GM12864 (cell line): ENCODE data around the gene SIX6.
"Not testable (repeated sequence)": the region's sequence is repeated elsewhere in the genome, so short reads cannot be mapped to it uniquely, and the experiment has no call there.

Experiments
- DNase-seq: peaks from one replicate; pipeline ENCODE4 v3.0.0-alpha.2; 2011; ENCODE audit warnings: low read depth
- H3K4me3 ChIP-seq: 2 replicates; pipeline ENCODE4 v1.5.1; 2011; ENCODE audit warnings: mild to moderate bottlenecking, low read depth, low read length, control low read depth
- CTCF ChIP-seq: IDR thresholded peaks from 2 replicates; pipeline ENCODE4 v1.5.1; 2011; ENCODE audit warnings: low read depth, mild to moderate bottlenecking, moderate library complexity, low read length, control low read depth, inconsistent platforms; ENCODE audit errors: missing control alignments

SIX6 gene

DNA sequence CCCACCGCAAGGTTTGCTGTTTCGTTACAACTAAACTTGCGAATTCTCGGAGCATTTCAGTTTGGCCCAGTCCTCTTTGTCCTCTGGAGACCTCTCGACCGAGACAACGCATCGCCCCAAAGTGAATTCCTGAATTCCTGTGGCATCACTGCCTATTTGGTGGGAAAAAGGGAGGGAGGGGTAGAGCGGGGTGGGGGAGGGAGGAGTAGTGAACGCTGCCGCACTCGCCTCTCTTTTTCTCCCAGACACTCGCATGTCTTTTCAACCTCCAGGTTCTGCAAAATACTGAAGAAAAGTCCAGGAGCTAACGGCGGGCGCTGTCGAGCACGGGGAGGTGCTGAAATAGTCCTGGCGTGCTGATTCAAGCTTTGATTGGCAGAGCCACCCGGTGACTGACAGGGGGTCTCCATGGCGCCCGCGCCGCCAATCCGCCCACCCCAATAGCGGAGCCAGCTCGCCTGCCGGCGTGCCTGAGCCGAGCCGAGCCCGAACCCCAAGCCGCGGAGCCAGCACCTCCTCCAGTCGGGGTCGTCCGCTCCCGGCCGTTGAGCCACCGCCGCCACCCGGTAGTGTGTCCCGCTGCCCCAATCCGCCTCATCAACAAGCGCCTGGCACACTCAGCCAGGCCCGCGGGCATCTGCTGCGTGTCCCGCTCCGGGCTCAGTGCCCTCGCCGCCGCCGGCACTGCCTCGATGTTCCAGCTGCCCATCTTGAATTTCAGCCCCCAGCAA lies at the start of gene SIX6:
SIX6 (plus strand) TSS at position 440 of the 731 bp plus-strand sequence; CDS start at position 693, 253 bp downstream.
- TF ChIP-seq CTCF: no peak
- H3K4me3 ChIP-seq: no peak within 1 kb of the TSS
- DNase-seq: no peak

DNA sequence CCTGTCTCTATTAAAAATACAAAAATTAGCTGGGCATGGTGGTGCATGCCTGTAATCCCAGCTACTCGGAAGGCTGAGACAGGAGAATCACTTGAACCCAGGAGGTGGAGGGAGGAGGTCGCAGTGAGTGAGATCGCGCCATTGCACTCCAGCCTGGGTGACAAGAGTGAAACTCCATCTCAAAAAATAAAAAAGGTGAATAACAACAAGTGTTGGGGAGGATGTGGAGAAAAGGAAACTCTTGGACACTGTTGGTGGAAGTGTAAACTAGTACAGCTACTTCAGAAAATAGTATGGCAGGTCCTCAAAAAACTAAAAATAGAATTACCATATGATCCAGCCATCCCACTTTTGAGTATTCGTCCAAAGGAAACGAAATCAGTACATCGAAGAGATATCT lies 28.7 kb upstream of the SIX6 start:
- not testable (repeated sequence) for H3K4me3 ChIP-seq, DNase-seq

DNA sequence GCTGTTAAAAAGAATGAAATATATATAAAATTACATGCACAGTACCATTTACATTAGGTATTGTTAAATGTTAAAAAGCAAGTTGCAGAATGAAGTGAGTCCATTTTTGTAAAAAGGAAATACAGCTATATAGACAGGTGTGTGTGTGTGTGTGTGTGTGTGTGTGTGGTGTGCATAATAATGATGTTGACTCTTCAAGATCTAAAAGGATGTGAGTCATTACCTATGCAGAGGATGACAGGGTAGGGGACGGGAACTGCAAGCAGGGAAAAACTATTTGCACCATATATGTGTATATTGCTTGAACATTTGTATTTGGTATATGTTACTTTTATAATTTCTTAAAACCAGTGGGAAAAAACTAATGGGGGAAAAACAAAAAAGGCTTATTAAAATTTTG lies 26.2 kb upstream of the SIX6 start:
- DNase-seq: no peak
- H3K4me3 ChIP-seq: no peak overlapping the region
- no peak for TF ChIP-seq CTCF

DNA sequence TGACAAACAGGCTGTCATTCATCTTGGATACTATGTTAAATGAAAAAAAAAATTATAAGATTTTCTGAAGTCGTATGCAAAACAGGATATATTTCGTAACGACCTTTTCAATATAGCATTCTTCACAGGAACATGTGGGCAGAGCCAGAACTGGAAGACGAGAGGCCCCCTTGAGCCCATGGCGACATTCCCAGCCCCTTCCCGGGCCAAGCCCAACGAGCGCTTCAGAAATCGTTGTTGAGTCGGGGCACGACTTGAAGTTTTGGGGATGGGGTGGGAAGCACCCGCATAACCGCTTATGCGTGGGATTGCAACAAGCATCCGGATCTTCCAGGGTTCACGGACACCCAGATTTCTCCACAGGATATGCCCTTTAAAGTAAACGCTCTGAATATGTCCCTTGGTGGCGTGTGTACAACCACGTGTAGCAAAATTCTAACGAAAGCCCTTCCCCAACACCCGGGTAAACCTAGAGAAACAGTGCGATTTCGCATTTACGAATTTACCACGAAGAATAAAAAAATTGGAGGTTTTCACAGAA lies 23.8 kb upstream of the SIX6 start:
- TF ChIP-seq CTCF: no peak
- no peak for DNase-seq
- H3K4me3 ChIP-seq: no peak overlapping the region

GRCh38 chr14:60485598-60486251 lies 23.2 kb upstream of the SIX6 start, which contains the start of gene C14orf39:
Gene C14orf39, minus strand, starts transcription at chr14:60486063. Its CDS starts 985 bp downstream, at chr14:60485078.
- no peak within 1 kb of the TSS for H3K4me3 ChIP-seq
- no peak for TF ChIP-seq CTCF
- DNase-seq: no peak

- no peak for TF ChIP-seq CTCF
- no peak overlapping the region for H3K4me3 ChIP-seq
- DNase-seq: no peak
Observed at GRCh38 chr14:60487211-60487610, 21.7 kb upstream of the SIX6 start.

GRCh38 chr14:60488175-60488574 lies 20.8 kb upstream of the SIX6 start:
- no peak for TF ChIP-seq CTCF
- no peak for DNase-seq
- no peak overlapping the region for H3K4me3 ChIP-seq
